Thyroid gland (tissue), 4 donors: Measurements from ENCODE around the gene ASCC2. TPM values are rescaled to one million over a fixed set of nuclear protein-coding genes. Genes with fewer than 3 reads are reported as not detected.

Experiments used
- DNase-seq, 2 donors: peaks; one replicate each; pipeline ENCODE4 v3.0.0-alpha.2; 2019
- H3K27ac ChIP-seq, 3 donors: fragments of 200-600 bp; sonication (generic); 1 replicate in 2 of 3; 2 replicates in 1 of 3; pipeline ENCODE4 v1.5.1; 2016 to 2019; ENCODE audit warnings: mild to moderate bottlenecking in 1 of 3, moderate library complexity in 1 of 3
- H3K27me3 ChIP-seq: fragments of 200-600 bp; sonication (generic); one replicate; pipeline ENCODE4 v1.5.1; 2019
- H3K36me3 ChIP-seq, 2 donors: fragments of 200-600 bp; sonication (generic); one replicate each; pipeline ENCODE4 v1.5.1; 2016 to 2019
- H3K4me1 ChIP-seq, 2 donors: fragments of 200-600 bp; sonication (generic); one replicate each; pipeline ENCODE4 v1.5.1; 2017 to 2019
- H3K4me3 ChIP-seq, 3 donors: fragments of 200-600 bp; sonication (generic); replicated peaks in 1 of 3; 1 replicate in 2 of 3; 2 replicates in 1 of 3; pipeline ENCODE4 v1.5.1; 2016; ENCODE audit warnings: mild to moderate bottlenecking in 1 of 3
- H3K9me3 ChIP-seq: fragments of 200-600 bp; sonication (generic); one replicate; pipeline ENCODE4 v1.5.1; 2017
- POLR2A ChIP-seq, 2 donors: fragments of 450-650 bp; IDR thresholded peaks; one replicate each; pipeline ENCODE4 v1.6.1; 2017; ENCODE audit warnings: antibody characterized with exemption in 2 of 2, mild to moderate bottlenecking in 2 of 2, moderate library complexity in 1 of 2
- WGBS, 2 donors: methylation state at CpG; one replicate each; pipeline ENCODE4 v1.1.5; 2017; 5-methylcytosine and 5-hydroxymethylcytosine counted together
- intact Hi-C: fragments of 100-400 bp; cut with DNase I; formaldehyde crosslinking; loops from one replicate; pipeline ENCODE4 v1.15.1; 2023
- total RNA-seq, 4 donors: library from RNA; depleted of rRNA; stranded (reverse); fragments of >200 nt; gene quantifications; one replicate each; pipeline ENCODE4 v1.2.3, GENCODE V29; 2016
- TF ChIP-seq, protein P1 (sequence below), 6 experiments: fragments of 200-600 bp in 3 of 6; fragments of 450-650 bp in 3 of 6; sonication (generic) in 3 of 6; IDR thresholded peaks; one replicate each; pipeline ENCODE4 v1.5.1; 2016 to 2019; ENCODE audit warnings: antibody characterized with exemption in 6 of 6, mild to moderate bottlenecking in 2 of 6, inconsistent platforms in 1 of 6, moderate library complexity in 1 of 6

ASCC2 gene
- total RNA-seq, 4 donors from 2014 or later = 47.6 to 66.8 (median 51.3) TPM

DNA sequence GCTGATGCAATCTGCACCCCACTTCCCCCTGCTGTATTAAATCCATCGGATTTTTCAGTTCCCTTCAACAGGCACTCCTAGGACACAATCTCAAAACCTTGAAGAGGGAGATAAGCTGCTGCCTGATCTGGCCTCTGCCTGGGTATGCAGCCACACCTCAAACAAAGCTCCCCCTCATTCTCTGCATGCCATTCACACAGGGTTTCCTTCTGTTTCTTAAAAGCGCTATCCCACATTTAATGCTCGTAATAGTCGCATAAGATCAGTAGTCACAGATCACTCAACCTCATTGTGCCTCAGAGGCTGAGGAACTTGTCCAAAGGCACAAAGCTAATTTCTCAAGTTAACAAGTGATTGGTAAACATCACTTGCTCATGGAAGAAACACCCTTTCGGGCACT is 36.9 kb downstream of the ASCC2 start:
- 83 to 93% methylated on average over 5 of the region's 5 CpGs for WGBS, 2 donors
- intact Hi-C loops = no loop called here
- no peak for TF ChIP-seq POLR2A (IDR thresholded peaks at IDR 0.05)
- Histone ChIP-seq H3K27me3 (no peaks in the 10 kb centered on the region), H3K4me3 (no peak overlapping the region), H3K36me3 (peaks cover 33 to 45% of the 10 kb centered on the region in 2 donors), H3K27ac (peak overlapping the region in 1 of 3 donors; percentile 25), H3K4me1 (peaks cover 17 to 32% of the 10 kb centered on the region in 2 donors), H3K9me3 (no peaks in the 10 kb centered on the region)
- no peak for DNase-seq

DNA sequence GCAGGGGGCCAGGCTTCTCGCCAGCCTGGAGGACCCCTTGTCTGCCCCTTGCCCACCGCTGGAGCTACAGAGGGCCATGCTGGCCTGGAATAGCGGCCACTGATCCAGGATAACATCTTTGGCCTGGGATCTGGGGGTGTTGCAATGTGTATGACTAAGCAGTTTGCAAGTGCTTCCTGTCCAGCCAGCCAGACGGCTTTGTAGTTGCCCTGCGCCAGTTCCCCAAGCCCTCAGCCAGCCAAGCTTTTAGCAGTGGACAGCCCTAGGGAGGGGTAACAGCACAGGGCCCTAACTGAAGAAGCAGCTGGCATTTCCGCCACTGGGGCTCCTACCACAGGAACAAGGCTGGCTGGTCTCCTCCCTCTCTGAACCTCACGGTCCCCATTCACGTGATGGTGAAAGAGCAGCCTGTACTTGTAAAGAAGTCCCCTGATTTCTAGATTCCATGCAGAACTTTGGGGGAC is 38.8 kb downstream of the ASCC2 start:
- TF ChIP-seq, protein P1, sequence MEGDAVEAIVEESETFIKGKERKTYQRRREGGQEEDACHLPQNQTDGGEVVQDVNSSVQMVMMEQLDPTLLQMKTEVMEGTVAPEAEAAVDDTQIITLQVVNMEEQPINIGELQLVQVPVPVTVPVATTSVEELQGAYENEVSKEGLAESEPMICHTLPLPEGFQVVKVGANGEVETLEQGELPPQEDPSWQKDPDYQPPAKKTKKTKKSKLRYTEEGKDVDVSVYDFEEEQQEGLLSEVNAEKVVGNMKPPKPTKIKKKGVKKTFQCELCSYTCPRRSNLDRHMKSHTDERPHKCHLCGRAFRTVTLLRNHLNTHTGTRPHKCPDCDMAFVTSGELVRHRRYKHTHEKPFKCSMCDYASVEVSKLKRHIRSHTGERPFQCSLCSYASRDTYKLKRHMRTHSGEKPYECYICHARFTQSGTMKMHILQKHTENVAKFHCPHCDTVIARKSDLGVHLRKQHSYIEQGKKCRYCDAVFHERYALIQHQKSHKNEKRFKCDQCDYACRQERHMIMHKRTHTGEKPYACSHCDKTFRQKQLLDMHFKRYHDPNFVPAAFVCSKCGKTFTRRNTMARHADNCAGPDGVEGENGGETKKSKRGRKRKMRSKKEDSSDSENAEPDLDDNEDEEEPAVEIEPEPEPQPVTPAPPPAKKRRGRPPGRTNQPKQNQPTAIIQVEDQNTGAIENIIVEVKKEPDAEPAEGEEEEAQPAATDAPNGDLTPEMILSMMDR (IDR thresholded peaks at IDR 0.05) = peak in 3 of 6 experiments; percentile 13 to 50 (median 20)
- no peak for TF ChIP-seq POLR2A (IDR thresholded peaks at IDR 0.05)
- Histone ChIP-seq H3K36me3 (peaks cover 18 to 33% of the 10 kb centered on the region in 2 donors), H3K27me3 (no peaks in the 10 kb centered on the region), H3K4me3 (no peak overlapping the region), H3K4me1 (peaks cover 17 to 32% of the 10 kb centered on the region in 2 donors), H3K9me3 (no peaks in the 10 kb centered on the region), H3K27ac (peak overlapping the region; percentile 80 to 89 (median 87))
- peak; percentile 96 to 97 for DNase-seq
- WGBS, 2 donors = 22 to 28% methylated on average over 4 to 6 of the region's 8 CpGs
- intact Hi-C loops = no loop called here

DNA sequence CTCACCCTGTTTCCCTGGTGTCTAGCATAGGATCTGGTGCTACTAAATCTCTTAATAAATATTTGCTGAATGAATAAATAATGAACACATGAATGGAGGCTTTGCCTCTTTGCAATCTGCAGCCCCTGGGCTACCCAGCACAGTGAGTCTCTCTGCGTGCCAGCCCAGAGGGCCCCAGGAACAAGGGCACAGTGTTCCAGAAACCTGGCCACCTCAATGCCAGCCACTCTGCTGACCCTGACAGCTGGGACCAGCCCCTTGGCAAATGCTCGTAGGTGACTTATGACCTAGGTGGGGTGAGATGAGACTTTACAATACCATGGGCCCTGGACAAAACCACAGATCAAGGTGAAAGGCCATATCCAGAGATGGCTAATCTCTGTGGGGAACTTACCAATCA is 39.3 kb downstream of the ASCC2 start:
- no peaks in the 10 kb centered on the region for H3K9me3 ChIP-seq

DNA sequence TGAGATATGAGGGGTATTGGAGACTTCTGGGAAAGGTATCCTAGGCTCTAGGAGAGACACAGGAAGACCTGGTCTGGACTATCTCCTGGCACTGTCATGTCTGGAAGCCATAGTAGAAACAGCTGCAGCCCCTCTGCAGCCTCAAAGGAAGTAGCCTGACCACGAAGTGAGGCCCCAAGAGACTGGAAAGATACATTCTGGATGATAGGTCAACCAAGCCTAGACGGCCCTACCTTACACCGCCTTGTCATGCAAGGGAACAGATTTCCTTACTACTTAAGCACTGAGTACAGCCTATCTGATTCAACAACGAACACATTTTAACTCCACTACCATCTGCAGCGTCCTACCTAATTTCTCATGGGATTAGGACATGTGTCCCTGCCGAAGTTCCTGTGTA is 39.8 kb downstream of the ASCC2 start:
- no peaks in the 10 kb centered on the region for H3K9me3 ChIP-seq
- H3K4me3 ChIP-seq = no peak overlapping the region
- 87 to 91% methylated on average over 6 of the region's 6 CpGs for WGBS, 2 donors
- peaks cover 17 to 32% of the 10 kb centered on the region in 2 donors for H3K4me1 ChIP-seq
- TF ChIP-seq POLR2A (IDR thresholded peaks at IDR 0.05) = no peak
- TF ChIP-seq, protein P1 (IDR thresholded peaks at IDR 0.05) = no peak
- H3K27ac ChIP-seq = peak overlapping the region; percentile 80 to 89 (median 87)
- no peak for DNase-seq
- intact Hi-C loops = no loop called here
- peaks cover 16 to 28% of the 10 kb centered on the region in 2 donors for H3K36me3 ChIP-seq
- no peaks in the 10 kb centered on the region for H3K27me3 ChIP-seq

More for the DNA sequence above, 39.3 kb downstream of the ASCC2 start:
- WGBS, 2 donors = 75 to 86% methylated on average over 1 to 2 of the region's 2 CpGs
- H3K27me3 ChIP-seq = no peaks in the 10 kb centered on the region
- peaks cover 17 to 32% of the 10 kb centered on the region in 2 donors for H3K4me1 ChIP-seq
- TF ChIP-seq POLR2A (IDR thresholded peaks at IDR 0.05) = no peak
- TF ChIP-seq, protein P1 (IDR thresholded peaks at IDR 0.05) = no peak
- DNase-seq = no peak
- H3K27ac ChIP-seq = peak overlapping the region; percentile 80 to 89 (median 87)
- intact Hi-C loops = no loop called here
- no peak overlapping the region for H3K4me3 ChIP-seq
- H3K36me3 ChIP-seq = peaks cover 16 to 29% of the 10 kb centered on the region in 2 donors

DNA sequence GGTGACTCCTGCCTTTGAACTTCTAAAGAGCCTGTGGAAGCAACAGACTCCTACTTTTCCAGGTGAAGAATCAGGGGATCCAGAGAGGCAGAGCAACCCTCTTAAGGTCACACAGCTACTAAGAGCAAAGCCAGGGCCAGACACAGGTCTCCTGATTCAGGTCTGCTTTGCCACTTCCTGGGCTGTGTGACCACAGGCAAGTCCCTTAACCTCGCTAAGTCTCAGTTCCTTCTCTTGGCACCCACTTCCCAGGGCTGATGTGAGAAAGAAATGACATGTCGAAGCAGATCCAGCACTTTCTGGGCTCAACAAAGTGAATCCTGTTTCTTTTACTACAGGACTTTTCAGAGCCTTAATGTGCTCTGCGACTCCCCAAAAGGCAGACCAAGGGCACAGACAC is 40.7 kb downstream of the ASCC2 start:
- intact Hi-C loops = no loop called here
- DNase-seq = no peak
- TF ChIP-seq, protein P1 (IDR thresholded peaks at IDR 0.05) = no peak
- no peak for TF ChIP-seq POLR2A (IDR thresholded peaks at IDR 0.05)
- Histone ChIP-seq H3K9me3 (no peaks in the 10 kb centered on the region), H3K36me3 (peaks cover 19 to 37% of the 10 kb centered on the region in 2 donors), H3K27ac (peak overlapping the region in 2 of 3 donors; percentile 25 to 87), H3K4me1 (peaks cover 17 to 32% of the 10 kb centered on the region in 2 donors), H3K4me3 (no peak overlapping the region), H3K27me3 (no peaks in the 10 kb centered on the region)
- 88 to 98% methylated on average over 3 of the region's 3 CpGs for WGBS, 2 donors
